Spleen (tissue), 7 donors: ENCODE results near the gene UHRF1.

ENCODE experiments used
- CTCF ChIP-seq, 11 experiments: fragments of 200-600 bp in 7 of 11; fragments of 450-650 bp in 4 of 11; sonication (generic) in 4 of 11; IDR thresholded peaks in 8 of 11; conservative IDR thresholded peaks in 3 of 11; 1 replicate in 7 of 11; 2 replicates in 4 of 11; pipeline versions ENCODE4 v1.4.0 to v1.8.0; 2016 to 2021; ENCODE audit warnings: antibody characterized with exemption in 11 of 11, inconsistent platforms in 4 of 11, mild to moderate bottlenecking in 1 of 11
- POLR2A ChIP-seq, 3 donors: fragments of 450-650 bp; IDR thresholded peaks; one replicate each; pipeline ENCODE4 v1.5.1; 2017; ENCODE audit warnings: antibody characterized with exemption in 3 of 3, mild to moderate bottlenecking in 1 of 3
- donor health status: DM: no; HTN: no; CAD: no; lungs with moderate emphysema.
- donor health status: DM: no; HTN: no; CAD: no.
- donor health status: DM: no; HTN: no; CAD: no.

GRCh38 chr19:4951656-4952055, 42.4 kb downstream of the UHRF1 start:
- TF ChIP-seq CTCF (IDR thresholded peaks at IDR 0.05 in 8 of 11, conservative IDR thresholded peaks at IDR 0.05 in 3 of 11) (no peak), POLR2A (IDR thresholded peaks at IDR 0.05) (no peak)
